A673 (cell line): Measurements from ENCODE around the gene OLA1.

Source experiments
- EZH2 ChIP-seq: fragments of 200-600 bp; sonication (generic); IDR thresholded peaks from 2 replicates; pipeline ENCODE4 v1.6.1; 2017; ENCODE audit warnings: borderline replicate concordance, low read depth, mild to moderate bottlenecking, mixed read lengths, antibody characterized with exemption, low read length; ENCODE audit not compliant: poor library complexity, severe bottlenecking
- TF ChIP-seq, protein P1 (sequence below): fragments of 300-800, 200-600 bp; sonication (generic); conservative IDR thresholded peaks from 2 replicates; pipeline ENCODE4 v1.5.1; 2017; ENCODE audit warnings: low read depth, mild to moderate bottlenecking, antibody characterized with exemption, low read length, moderate library complexity, mixed read lengths

- TF ChIP-seq EZH2, result no peak
- TF ChIP-seq, protein P1, sequence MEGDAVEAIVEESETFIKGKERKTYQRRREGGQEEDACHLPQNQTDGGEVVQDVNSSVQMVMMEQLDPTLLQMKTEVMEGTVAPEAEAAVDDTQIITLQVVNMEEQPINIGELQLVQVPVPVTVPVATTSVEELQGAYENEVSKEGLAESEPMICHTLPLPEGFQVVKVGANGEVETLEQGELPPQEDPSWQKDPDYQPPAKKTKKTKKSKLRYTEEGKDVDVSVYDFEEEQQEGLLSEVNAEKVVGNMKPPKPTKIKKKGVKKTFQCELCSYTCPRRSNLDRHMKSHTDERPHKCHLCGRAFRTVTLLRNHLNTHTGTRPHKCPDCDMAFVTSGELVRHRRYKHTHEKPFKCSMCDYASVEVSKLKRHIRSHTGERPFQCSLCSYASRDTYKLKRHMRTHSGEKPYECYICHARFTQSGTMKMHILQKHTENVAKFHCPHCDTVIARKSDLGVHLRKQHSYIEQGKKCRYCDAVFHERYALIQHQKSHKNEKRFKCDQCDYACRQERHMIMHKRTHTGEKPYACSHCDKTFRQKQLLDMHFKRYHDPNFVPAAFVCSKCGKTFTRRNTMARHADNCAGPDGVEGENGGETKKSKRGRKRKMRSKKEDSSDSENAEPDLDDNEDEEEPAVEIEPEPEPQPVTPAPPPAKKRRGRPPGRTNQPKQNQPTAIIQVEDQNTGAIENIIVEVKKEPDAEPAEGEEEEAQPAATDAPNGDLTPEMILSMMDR, result no peak
These were observed 37.5 kb downstream of the OLA1 start for GRCh38 chr2:174210862-174211261.
